Stimulated activated naive CD8-positive, alpha-beta T cell treated with anti-CD3 and anti-CD28 coated beads, Interleukin-15, Interleukin-2, amounts not matched to agents 100 ng/mL and 50 ng/mL, for 24 hours (primary cell): ENCODE measurements around the gene CHMP1A.
"Not testable (repeated sequence)": the region's sequence is repeated elsewhere in the genome, so short reads cannot be mapped to it uniquely, and the experiment has no call there.

Experiments
- H3K27ac Mint-ChIP-seq: one replicate; pipeline ENCODE4 v1.8.0; 2021; ENCODE audit warnings: mild to moderate bottlenecking, mixed read lengths
- H3K27me3 Mint-ChIP-seq: one replicate; pipeline ENCODE4 v1.8.0; 2021; ENCODE audit warnings: mixed read lengths
- H3K36me3 Mint-ChIP-seq: one replicate; pipeline ENCODE4 v1.8.0; 2021; ENCODE audit warnings: low read depth, mixed read lengths
- H3K4me1 Mint-ChIP-seq: one replicate; pipeline ENCODE4 v1.8.0; 2021; ENCODE audit warnings: low read depth, mixed read lengths
- H3K4me3 Mint-ChIP-seq: one replicate; pipeline ENCODE4 v1.8.0; 2021; ENCODE audit warnings: mild to moderate bottlenecking, mixed read lengths
- H3K9me3 Mint-ChIP-seq: one replicate; pipeline ENCODE4 v1.8.0; 2021; ENCODE audit warnings: mixed read lengths

The CHMP1A gene

GRCh38 chr16:89655062-89655643 lies 2.4 kb downstream of the CHMP1A start:
- peaks cover 19% of the 10 kb centered on the region for H3K36me3 Mint-ChIP-seq
- peak overlapping the region; percentile 90 for H3K4me3 Mint-ChIP-seq
- peaks cover 40% of the 10 kb centered on the region for H3K4me1 Mint-ChIP-seq
- H3K27ac Mint-ChIP-seq: peak overlapping the region; percentile 45
- no peaks in the 10 kb centered on the region for H3K27me3 Mint-ChIP-seq
- no peaks in the 10 kb centered on the region for H3K9me3 Mint-ChIP-seq

GRCh38 chr16:89653656-89654295 lies 3.7 kb downstream of the CHMP1A start:
- no peaks in the 10 kb centered on the region for H3K9me3 Mint-ChIP-seq
- peaks cover 22% of the 10 kb centered on the region for H3K36me3 Mint-ChIP-seq
- H3K27ac Mint-ChIP-seq: no peak overlapping the region
- peaks cover 33% of the 10 kb centered on the region for H3K4me1 Mint-ChIP-seq
- H3K4me3 Mint-ChIP-seq: peak overlapping the region; percentile 9
- no peaks in the 10 kb centered on the region for H3K27me3 Mint-ChIP-seq

GRCh38 chr16:89651584-89651983 lies 5.9 kb downstream of the CHMP1A start:
- Mint-ChIP-seq H3K4me3 (no peak overlapping the region), H3K9me3 (no peaks in the 10 kb centered on the region), H3K36me3 (peaks cover 24% of the 10 kb centered on the region), H3K4me1 (peaks cover 26% of the 10 kb centered on the region), H3K27me3 (no peaks in the 10 kb centered on the region), H3K27ac (no peak overlapping the region)

- no peaks in the 10 kb centered on the region for H3K4me1 Mint-ChIP-seq
- H3K36me3 Mint-ChIP-seq: peaks cover 31% of the 10 kb centered on the region
- no peaks in the 10 kb centered on the region for H3K9me3 Mint-ChIP-seq
- no peaks in the 10 kb centered on the region for H3K27me3 Mint-ChIP-seq
- no peak overlapping the region for H3K4me3 Mint-ChIP-seq
- no peak overlapping the region for H3K27ac Mint-ChIP-seq
These were observed 10.6 kb downstream of the CHMP1A start for GRCh38 chr16:89646906-89647305.

GRCh38 chr16:89646270-89646669 lies 11.2 kb downstream of the CHMP1A start:
- peaks cover 4% of the 10 kb centered on the region for H3K4me1 Mint-ChIP-seq
- no peak overlapping the region for H3K4me3 Mint-ChIP-seq
- no peaks in the 10 kb centered on the region for H3K9me3 Mint-ChIP-seq
- peaks cover 31% of the 10 kb centered on the region for H3K36me3 Mint-ChIP-seq
- H3K27ac Mint-ChIP-seq: no peak overlapping the region
- H3K27me3 Mint-ChIP-seq: no peaks in the 10 kb centered on the region

GRCh38 chr16:89645122-89645521 lies 12.4 kb downstream of the CHMP1A start:
- no peaks in the 10 kb centered on the region for H3K27me3 Mint-ChIP-seq
- H3K36me3 Mint-ChIP-seq: peaks cover 25% of the 10 kb centered on the region
- H3K4me3 Mint-ChIP-seq: no peak overlapping the region
- peaks cover 11% of the 10 kb centered on the region for H3K4me1 Mint-ChIP-seq
- no peaks in the 10 kb centered on the region for H3K9me3 Mint-ChIP-seq
- H3K27ac Mint-ChIP-seq: no peak overlapping the region

- Mint-ChIP-seq H3K27ac (no peak overlapping the region), H3K4me1 (peaks cover 11% of the 10 kb centered on the region), H3K9me3 (no peaks in the 10 kb centered on the region), H3K4me3 (no peak overlapping the region), H3K36me3 (peaks cover 22% of the 10 kb centered on the region), H3K27me3 (no peaks in the 10 kb centered on the region)
These were observed 13.7 kb downstream of the CHMP1A start for GRCh38 chr16:89643769-89644300.

GRCh38 chr16:89642574-89642973 lies 14.9 kb downstream of the CHMP1A start:
- Mint-ChIP-seq H3K4me1 (peaks cover 11% of the 10 kb centered on the region), H3K27ac (no peak overlapping the region), H3K9me3 (no peaks in the 10 kb centered on the region), H3K36me3 (peaks cover 16% of the 10 kb centered on the region), H3K4me3 (no peak overlapping the region), H3K27me3 (no peaks in the 10 kb centered on the region)

GRCh38 chr16:89641458-89642119 lies 15.9 kb downstream of the CHMP1A start:
- no peaks in the 10 kb centered on the region for H3K27me3 Mint-ChIP-seq

GRCh38 chr16:89639385-89639784 lies 18.1 kb downstream of the CHMP1A start:
- Mint-ChIP-seq H3K4me3 (no peak overlapping the region), H3K4me1 (peaks cover 11% of the 10 kb centered on the region), H3K27ac (no peak overlapping the region), H3K27me3 (no peaks in the 10 kb centered on the region), H3K36me3 (no peaks in the 10 kb centered on the region), H3K9me3 (no peaks in the 10 kb centered on the region)

More at GRCh38 chr16:89641458-89642119, 15.9 kb downstream of the CHMP1A start:
- peak overlapping the region; percentile 24 for H3K4me3 Mint-ChIP-seq
- H3K9me3 Mint-ChIP-seq: no peaks in the 10 kb centered on the region
- no peak overlapping the region for H3K27ac Mint-ChIP-seq
- peaks cover 12% of the 10 kb centered on the region for H3K36me3 Mint-ChIP-seq
- H3K4me1 Mint-ChIP-seq: peaks cover 11% of the 10 kb centered on the region

GRCh38 chr16:89638455-89638854 lies 19.1 kb downstream of the CHMP1A start:
- Mint-ChIP-seq H3K36me3 (no peaks in the 10 kb centered on the region), H3K4me3 (no peak overlapping the region), H3K27me3 (no peaks in the 10 kb centered on the region), H3K9me3 (no peaks in the 10 kb centered on the region), H3K27ac (no peak overlapping the region), H3K4me1 (peaks cover 11% of the 10 kb centered on the region)

GRCh38 chr16:89637379-89637778 lies 20.1 kb downstream of the CHMP1A start:
- Mint-ChIP-seq H3K4me1 (peaks cover 11% of the 10 kb centered on the region), H3K9me3 (no peaks in the 10 kb centered on the region), H3K27me3 (no peaks in the 10 kb centered on the region), H3K4me3 (no peak overlapping the region), H3K27ac (no peak overlapping the region), H3K36me3 (no peaks in the 10 kb centered on the region)

GRCh38 chr16:89636663-89637062 lies 20.8 kb downstream of the CHMP1A start:
- no peaks in the 10 kb centered on the region for H3K36me3 Mint-ChIP-seq
- no peak overlapping the region for H3K4me3 Mint-ChIP-seq
- no peaks in the 10 kb centered on the region for H3K27me3 Mint-ChIP-seq
- H3K27ac Mint-ChIP-seq: no peak overlapping the region
- no peaks in the 10 kb centered on the region for H3K9me3 Mint-ChIP-seq
- H3K4me1 Mint-ChIP-seq: peaks cover 11% of the 10 kb centered on the region

- not testable (repeated sequence) for H3K4me1 Mint-ChIP-seq, H3K27ac Mint-ChIP-seq, H3K27me3 Mint-ChIP-seq, H3K36me3 Mint-ChIP-seq, H3K4me3 Mint-ChIP-seq, H3K9me3 Mint-ChIP-seq
These were observed 22.8 kb downstream of the CHMP1A start for GRCh38 chr16:89634463-89635385.
